Non-pigmented ciliary epithelial cell (primary cell): ENCODE measurements around the gene NLRX1.
"Not testable (repeated sequence)": the region's sequence is repeated elsewhere in the genome, so short reads cannot be mapped to it uniquely, and the experiment has no call there.

Experiments used
- DNase-seq: peaks from one replicate; pipeline ENCODE4 v3.0.0-alpha.2; 2010; ENCODE audit warnings: low read depth

NLRX1 gene, protein sequence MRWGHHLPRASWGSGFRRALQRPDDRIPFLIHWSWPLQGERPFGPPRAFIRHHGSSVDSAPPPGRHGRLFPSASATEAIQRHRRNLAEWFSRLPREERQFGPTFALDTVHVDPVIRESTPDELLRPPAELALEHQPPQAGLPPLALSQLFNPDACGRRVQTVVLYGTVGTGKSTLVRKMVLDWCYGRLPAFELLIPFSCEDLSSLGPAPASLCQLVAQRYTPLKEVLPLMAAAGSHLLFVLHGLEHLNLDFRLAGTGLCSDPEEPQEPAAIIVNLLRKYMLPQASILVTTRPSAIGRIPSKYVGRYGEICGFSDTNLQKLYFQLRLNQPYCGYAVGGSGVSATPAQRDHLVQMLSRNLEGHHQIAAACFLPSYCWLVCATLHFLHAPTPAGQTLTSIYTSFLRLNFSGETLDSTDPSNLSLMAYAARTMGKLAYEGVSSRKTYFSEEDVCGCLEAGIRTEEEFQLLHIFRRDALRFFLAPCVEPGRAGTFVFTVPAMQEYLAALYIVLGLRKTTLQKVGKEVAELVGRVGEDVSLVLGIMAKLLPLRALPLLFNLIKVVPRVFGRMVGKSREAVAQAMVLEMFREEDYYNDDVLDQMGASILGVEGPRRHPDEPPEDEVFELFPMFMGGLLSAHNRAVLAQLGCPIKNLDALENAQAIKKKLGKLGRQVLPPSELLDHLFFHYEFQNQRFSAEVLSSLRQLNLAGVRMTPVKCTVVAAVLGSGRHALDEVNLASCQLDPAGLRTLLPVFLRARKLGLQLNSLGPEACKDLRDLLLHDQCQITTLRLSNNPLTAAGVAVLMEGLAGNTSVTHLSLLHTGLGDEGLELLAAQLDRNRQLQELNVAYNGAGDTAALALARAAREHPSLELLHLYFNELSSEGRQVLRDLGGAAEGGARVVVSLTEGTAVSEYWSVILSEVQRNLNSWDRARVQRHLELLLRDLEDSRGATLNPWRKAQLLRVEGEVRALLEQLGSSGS

DNA sequence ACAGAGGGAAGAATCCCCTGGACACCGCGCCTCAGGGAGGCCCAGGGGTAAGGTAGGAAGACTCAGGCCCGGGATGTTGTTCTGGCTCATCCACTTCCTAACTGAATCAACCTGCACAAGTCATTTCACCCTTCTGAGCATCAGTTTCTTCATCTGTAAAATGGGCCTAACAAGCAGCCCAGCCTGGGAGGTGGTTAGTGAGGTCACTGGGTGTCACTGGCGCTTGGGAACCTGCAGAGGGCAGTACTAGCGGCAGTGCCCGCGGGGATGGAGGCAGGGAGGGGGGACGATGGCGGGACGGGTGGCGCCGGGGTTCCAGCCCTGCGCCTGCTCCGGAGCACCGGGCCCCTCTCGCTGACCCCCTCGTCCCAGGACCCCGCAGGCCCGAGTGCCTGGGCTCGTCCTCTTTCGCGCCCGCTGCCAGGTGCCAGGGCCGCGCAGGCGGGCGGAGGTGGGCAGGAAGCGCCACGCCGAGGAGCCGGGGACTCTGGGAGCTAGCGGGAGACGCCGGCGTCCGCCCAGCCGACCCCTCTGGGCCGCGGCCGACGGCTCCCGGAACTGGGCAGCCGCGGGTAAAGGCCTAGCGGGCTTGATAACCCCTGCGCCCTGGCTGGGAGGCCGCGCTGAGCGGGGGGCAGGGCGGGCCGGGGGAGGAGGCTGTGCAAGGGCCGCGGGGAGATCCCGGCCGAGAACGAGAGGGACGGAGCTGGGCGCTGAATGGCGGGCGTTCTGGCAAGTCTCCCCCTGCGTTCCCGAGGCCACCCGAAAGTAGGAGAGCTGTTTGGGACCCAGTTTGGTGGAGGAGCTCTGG is at the start of gene NLRX1:
TSS of gene NLRX1 (plus strand) at position 255 of the 811 bp plus-strand sequence. CDS start 2,679 bp downstream, outside the sequence.
- DNase-seq: peak; percentile 41

DNA sequence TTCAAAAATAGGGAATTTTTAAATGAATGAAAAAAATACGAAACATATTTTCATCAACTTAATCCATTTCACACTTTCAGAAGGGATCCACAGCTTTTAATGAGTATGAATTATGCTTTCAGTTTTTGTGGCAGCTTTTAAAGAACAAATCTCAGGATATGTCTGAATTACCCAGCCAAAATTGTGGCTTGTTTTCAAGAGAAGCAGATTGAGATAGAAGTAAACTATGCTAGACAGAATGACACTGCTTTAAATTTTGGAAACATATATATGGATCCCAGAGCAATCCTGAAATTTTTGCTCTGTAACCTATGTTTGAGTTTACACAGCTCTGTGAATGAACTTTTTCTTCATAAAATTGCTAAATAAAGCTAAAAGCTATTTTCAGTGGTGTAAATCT is 49.6 kb upstream of the NLRX1 start:
- DNase-seq: no peak

DNA sequence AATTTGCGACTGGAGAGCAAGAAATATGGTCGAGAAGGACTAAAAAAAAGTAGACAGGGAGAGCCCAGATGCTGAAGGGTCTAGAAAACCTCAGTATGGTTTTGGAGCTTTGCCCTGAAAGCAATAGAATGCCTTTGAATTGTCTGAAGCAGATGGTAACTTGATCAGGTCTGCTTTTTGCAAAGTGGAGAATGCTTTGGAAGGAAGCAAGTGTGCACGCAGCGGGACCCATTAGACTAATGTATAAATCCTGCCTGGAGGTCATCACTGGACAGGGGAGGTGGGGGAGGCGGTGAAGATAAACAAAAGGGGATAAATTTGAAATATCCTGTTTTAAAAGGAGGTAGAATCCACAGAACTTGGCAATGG is 47.9 kb upstream of the NLRX1 start:
- DNase-seq: peak; percentile 20

DNA sequence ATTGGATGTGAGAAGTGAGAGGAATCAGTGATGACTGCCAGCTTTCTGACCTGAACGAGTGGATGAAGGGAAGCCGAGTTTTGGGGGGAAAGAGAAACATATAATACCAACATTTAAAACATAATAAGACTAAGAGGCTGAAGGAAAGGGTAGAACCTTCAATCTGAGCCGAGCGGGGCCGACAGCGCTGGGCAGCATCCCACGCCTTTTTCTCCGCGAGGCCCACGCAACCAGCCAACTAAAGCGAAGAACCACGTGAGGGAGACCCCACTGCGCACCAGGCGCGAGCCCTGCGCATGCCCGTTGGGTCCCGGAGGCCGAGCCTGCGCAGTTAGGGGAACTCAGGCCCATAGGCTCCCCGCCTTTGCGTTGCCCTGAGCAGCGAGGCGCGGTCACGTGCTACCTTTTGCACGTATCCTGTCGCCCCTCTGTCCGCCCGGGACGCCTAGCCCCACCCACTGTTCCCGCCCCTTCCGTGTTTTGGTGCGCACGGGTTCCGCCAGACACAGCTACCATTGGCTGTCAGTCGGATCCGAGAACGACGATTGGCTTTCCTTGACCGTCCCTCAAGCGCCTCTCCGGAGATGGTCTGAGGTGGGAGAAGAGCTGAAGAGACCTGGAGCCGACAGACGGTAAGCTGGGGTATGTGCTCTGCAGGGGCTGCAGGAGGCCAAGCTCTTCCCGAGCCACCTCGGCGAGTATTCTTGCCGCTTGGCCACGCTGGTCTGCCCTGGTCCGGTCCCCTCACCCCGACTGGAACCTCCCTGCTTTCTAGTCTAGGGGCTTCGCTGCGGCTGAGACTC is 47.3 kb upstream of the NLRX1 start, which contains the start of gene HINFP:
TSS of gene HINFP (plus strand) at position 573 of the 803 bp plus-strand sequence. CDS start 5,365 bp downstream, outside the sequence.
- DNase-seq: peak; percentile 93

DNA sequence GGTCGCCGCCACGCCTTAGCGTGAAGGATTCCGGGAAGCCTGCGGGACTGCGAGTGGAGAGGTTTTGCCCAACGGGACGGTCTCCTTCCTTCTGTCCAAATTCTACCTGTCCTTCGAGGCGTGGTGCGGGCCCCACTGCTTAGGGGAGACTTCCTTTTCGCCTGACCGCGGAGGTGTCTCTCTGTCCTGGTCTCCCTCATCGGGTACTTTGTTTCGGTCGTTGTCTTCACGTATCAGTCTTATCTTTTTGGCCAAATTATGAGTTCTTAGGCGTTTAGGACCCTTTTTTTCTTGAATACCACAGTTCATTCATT is 46.8 kb upstream of the NLRX1 start:
- no peak for DNase-seq

DNA sequence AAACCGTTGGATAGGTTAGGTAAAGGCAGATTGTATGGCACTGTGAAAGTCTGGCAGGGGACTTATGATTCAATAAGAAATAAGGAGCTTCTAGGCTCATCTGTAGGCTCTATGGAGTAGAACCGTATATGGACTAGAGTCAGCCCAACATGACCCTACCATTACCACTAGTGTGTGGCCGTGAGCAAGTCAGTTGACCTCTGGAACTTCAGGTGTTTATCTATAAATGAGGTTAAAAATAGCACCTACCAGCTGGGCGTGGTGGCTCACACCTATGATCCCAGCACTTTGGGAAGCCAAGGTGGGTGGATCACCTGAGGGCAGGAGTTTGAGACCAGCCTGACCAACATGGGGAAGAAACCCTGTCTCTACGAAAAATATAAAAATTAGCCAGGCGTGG is 42.7 kb upstream of the NLRX1 start:
- DNase-seq: no peak

DNA sequence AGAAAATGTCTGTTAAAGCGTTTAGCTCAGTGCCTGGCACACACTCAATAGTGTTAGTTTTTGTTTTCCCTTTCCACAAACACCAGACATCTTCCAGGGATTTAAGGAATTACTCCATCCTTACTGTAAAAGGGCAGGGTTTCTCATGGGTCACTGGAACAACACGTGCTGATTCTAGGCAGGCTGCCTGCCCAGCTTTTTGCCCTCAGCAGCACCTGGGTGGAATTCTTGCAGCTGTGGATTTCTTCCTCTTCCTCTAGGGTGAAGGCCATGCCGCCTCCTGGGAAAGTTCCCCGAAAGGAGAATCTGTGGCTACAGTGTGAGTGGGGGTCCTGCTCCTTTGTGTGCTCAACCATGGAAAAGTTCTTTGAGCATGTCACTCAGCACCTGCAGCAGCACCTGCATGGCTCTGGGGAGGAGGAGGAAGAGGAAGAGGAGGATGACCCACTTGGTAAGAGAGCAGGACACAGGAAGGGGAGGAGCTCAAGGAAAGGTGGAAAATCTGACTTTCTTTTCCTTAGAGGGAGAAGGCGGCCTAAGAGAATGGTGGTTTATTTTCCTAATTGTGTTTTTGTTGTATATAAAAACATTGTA is 41.8 kb upstream of the NLRX1 start:
- DNase-seq: no peak

DNA sequence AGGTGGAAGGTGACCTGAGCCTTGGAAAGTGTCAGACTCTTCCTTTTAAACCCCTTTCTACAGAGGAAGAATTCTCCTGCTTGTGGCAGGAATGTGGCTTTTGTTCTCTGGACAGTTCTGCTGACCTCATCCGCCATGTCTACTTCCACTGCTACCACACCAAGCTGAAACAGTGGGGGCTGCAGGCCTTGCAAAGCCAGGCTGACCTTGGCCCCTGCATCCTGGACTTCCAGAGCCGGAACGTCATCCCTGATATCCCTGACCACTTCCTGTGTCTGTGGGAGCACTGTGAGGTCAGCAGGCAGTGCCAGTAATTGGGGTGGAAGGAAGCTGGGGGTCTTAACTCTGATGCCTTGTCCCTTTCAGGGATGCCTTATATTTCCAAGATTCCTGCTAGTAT is 37.9 kb upstream of the NLRX1 start:
- DNase-seq: no peak

DNA sequence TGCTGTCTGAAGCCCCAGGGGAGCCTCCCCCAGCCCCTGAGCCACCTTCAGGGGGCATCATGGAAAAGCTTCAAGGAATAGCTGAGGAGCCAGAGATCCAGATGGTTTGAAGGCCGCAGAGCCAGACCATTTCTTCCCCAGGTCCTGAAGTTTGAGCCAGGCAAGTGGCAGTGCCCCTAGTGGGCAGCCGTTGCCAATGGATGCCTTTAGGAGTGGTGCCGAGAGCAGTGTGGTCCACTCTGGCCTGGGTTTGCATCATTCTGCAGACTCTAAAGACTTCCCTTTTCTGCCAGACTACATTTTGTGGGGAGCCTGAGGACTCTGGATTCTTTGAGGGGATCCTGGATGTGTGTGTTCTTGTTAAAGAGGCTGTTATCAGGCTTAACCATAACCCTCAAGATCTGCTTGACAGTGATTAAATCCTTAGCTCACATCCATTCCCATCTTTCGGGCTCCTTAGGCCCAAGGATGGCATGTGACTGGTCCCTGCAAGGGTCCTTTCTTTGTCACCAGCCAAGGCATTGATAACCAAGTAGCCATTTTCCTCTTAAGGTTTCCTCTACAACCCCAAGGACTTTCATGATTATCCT is 34.0 kb upstream of the NLRX1 start:
- DNase-seq: no peak

DNA sequence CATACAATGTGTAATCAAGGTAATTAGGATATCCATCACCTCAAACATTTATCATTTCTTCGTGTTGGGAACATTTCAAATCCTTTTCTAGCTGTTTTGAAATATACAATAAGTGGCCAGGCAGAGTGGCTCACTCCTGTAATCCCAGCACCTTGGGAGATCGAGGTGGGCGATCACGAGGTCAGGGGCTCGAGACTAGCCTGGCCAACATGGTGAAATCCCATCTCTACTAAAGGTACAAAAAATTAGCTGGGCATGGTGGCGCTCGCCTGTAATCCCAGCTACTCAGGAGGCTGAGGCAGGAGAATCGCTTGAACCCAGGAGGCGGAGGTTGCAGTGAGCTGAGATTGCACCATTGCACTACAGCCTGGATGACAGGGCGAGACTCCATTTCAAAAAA is 29.2 kb upstream of the NLRX1 start:
- DNase-seq: not testable (repeated sequence)

DNA sequence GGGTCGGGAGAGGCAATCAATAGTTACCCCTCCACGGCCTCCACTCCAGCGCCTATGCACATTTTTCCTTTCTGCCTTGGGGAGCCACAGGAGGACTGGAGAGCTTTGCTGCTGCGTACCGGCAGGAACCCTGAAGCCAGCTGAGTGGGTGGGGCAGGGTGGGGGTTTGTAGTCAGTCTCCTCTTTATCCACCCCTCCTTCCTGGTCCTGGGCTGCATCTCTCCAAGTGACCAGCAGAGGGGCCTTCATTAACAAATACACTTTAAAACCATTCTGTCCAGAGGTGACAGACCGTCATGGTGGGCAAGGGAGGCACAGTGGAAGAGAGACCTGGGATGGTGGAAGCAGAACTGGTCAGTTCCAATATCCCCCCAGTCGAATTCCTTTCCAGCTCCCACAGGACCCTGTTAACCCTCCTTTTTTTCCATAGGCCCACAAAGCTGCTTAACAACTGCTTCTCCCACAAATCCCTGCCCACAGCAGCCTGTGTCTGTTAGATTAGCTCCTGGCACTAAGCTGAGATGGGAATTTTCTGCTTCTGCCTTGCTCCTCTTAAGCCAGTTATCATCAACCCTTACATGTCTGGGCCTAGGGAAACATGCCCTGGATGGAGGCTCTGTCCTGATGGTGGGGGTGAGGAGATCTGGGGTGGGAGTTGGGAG is 23.6 kb upstream of the NLRX1 start:
- DNase-seq: peak; percentile 52

DNA sequence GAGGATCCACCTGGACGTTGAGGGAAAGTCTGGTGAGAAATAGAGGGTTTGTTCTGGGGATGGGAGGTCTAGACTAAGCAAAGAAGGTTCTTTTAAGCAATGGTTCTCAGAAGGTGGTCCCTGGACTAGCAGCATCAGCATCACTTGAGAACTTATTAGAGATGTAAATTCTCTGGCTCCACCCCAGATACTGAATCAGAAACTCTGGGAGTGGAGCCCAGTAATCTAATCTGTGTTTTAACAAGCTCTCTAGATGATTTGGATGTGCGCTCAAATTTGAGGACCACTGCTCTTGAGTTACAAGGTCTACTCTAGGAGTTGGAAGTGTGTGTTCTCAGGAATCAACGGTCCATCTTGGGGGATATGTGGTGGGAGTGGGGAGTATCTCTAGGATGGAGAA is 23.0 kb upstream of the NLRX1 start:
- DNase-seq: no peak

DNA sequence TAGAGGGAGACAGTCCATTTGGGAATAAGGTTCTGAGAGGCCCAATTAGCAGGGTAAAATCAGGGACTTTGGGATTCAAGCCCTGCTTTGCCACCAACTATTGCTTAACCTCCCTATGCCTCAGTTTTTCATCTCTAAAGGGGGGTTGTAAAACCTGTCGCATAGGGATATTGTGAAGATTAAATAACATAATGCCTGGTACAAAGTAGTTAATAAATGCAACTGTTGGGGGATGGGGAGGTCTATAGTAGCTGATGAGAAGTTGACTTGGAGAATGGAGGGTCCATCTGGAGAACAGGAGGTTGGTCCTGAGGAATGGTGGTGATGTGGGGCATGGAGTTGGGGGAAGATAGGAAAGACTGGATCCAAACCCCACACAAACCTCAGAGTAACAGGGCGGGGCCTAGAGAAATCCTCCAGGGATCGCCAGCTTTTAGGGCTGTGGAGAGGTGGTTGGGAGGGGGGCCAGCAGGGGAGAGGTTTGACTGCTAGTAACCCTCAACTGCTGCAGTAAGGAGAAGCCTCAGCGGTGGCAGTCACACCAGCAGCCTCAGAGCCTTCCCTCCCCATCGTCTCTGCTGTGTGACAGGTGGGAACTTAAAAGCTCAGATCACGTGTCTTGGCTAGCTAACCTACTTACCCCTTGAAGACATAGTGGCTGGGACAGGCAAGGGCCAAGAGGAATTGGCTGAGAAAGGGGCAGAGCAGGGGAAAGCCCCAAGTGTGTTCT is 20.8 kb upstream of the NLRX1 start:
- DNase-seq: no peak

DNA sequence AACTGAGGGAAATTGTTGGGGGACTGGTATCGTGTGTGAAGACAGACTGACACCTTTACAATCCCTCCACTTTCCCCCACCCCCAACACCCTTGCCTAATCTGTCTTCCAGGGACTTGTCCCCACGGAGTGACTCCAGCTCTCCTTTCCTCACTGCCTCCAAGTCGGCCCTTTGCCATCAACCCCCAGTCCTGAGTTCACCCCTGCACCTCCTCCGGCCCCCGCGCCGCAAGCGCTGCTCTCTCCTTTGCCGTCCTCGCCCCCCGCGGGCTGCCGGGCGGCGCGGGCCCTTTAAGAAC is 19.9 kb upstream of the NLRX1 start:
- no peak for DNase-seq

DNA sequence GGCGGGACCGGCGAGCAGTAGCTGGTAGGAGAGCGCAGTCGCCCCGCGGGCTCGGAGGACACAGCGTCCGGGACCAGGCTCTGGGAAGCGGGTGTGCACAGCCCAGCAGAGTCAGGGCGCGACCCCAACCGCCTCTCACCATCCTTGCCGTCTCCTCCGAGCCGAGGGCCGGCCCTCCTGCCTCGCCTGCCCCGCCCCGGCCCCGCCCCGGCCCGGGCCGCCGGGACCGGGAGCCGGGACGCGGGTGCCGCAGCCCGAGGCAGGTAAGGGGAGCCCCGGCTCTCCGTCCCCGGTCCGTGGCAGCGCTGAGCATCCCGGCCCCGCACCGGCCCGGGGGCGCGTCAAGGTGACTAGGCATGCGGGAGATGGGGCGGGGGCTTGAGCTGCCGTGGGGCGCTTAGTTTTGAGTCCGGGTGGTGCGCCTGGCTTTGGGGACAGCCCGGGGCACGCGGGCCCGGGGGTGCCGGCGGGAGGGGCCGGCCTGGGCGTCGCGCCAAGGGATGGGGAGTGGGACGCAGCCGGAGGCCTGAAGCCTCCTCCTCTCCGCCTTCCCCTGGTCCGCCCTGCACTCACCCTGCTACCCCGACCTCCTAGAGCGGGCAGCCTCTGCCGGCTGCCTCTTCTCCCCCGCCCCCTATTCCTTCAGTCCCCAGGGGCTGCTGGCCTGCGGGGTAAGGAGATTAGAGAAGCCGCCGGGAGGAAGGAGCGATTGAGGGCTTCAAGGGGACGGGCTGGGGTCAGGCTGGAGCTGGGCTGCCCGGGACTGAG is 19.3 kb upstream of the NLRX1 start, which contains the start of gene ABCG4:
TSS of gene ABCG4 (plus strand) at position 35 of the 768 bp plus-strand sequence. CDS start 914 bp downstream, outside the sequence.
- no peak for DNase-seq

DNA sequence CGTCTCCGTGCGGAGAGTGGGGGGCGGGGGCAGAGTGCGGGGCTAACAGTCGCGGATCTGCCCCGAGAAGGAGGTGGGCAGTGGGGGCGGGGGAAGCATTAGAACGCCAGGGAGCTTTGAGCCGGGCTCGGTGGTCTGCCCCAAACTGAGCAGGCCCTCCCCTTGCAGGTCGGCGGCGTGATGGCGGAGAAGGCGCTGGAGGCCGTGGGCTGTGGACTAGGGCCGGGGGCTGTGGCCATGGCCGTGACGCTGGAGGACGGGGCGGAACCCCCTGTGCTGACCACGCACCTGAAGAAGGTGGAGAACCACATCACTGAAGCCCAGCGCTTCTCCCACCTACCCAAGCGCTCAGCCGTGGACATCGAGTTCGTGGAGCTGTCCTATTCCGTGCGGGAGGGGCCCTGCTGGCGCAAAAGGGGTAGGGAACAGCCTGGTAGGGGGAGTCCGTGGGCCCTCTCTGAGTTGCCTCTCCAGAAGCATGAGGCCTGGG is 18.7 kb upstream of the NLRX1 start:
- no peak for DNase-seq

DNA sequence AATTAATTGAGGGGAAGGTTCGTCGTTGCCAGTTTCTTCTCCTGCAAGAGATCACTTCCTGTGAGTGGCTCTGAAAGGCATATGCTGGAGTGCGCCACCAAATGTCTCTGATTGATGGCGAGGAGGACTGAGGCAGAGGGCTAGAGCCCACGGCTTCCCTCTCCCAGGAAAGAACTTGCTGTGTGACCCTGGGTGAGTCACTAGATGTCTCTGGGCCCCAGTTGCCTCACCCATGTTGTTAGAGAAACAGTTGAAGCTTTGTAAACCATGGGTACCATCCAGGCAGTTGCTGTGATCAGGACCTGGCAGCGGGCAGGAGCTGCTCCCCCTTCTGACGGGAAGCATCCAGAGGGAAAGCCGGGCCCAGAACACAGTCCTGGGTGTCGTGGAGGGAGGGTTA is 16.5 kb upstream of the NLRX1 start:
- no peak for DNase-seq

DNA sequence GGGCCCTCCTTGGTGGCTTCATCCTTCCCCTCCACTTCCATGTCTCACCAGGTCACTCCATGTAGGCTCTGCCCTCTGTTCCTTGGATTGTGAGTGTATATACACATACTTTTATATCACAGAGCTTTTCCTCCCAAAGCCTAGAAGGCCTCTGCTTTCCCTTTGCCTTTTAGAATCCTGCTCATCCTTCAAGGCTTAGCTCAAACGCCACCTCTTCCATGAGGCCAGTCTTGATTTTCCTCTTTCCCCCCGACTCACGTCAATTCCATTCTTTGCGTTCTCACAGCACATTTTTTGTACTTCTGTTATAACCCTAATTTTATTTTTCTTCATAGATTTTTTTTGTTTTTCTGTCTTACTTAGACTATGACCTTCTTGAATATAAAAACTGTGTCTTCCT is 15.9 kb upstream of the NLRX1 start:
- no peak for DNase-seq
